Left lung (tissue), 10 donors: Measurements from ENCODE around the gene RFX7. TPM values are rescaled to one million over a fixed set of nuclear protein-coding genes. Genes with fewer than 3 reads are reported as not detected.

Experiments
- ATAC-seq: fragments of 200-7000 bp; cut with Tn5 transposase; one replicate; pipeline ENCODE4 v1.9.1; 2020; ENCODE audit warnings: moderate library complexity
- DNase-seq, 4 donors: peaks; one replicate each; pipeline ENCODE4 v3.0.0-alpha.2; 2013 to 2020
- H3K27ac ChIP-seq, 2 donors: fragments of 200-600 bp; sonication (generic) in 1 of 2; one replicate each; pipeline versions ENCODE4 v1.5.0 to v1.8.0; 2020 to 2021
- H3K27me3 ChIP-seq, 2 donors: fragments of 200-600 bp; sonication (generic) in 1 of 2; one replicate each; pipeline versions ENCODE4 v1.5.0 to v1.8.0; 2020 to 2021
- H3K36me3 ChIP-seq, 2 donors: fragments of 200-600 bp; sonication (generic) in 1 of 2; one replicate each; pipeline versions ENCODE4 v1.5.0 to v1.8.0; 2020 to 2021
- H3K4me1 ChIP-seq, 2 donors: fragments of 200-600 bp; one replicate each; pipeline ENCODE4 v1.8.0; 2021
- H3K4me3 ChIP-seq, 2 donors: fragments of 200-600 bp; sonication (generic) in 1 of 2; one replicate each; pipeline versions ENCODE4 v1.5.0 to v1.8.0; 2020 to 2021; ENCODE audit warnings: mild to moderate bottlenecking in 1 of 2
- H3K9me3 ChIP-seq, 2 donors: fragments of 200-600 bp; sonication (generic) in 1 of 2; one replicate each; pipeline versions ENCODE4 v1.5.0 to v1.8.0; 2020 to 2021
- intact Hi-C, 2 donors: fragments of 100-400 bp; cut with DNase I; formaldehyde crosslinking; loops; one replicate each; pipeline versions ENCODE4 v1.11.2 to v1.14.2; 2022
- polyA plus RNA-seq, 6 donors: library from polyadenylated mRNA; unstranded; fragments of 120-200 nt; gene quantifications; one replicate each; pipeline ENCODE4 v1.2.1, GENCODE V29; 2013; ENCODE audit not compliant: insufficient read length in 6 of 6
- total RNA-seq, 2 donors: library from RNA; stranded (reverse); fragmentation: NEBNext Ultra II Directional; extraction: Animal tissue kit (Norgen Biotek cat#: 25700); gene quantifications; one replicate each; pipeline ENCODE4 v1.2.1, GENCODE V29; 2021
- TF ChIP-seq, protein P1 (sequence below), 2 donors: fragments of 200-600 bp; sonication (generic) in 1 of 2; IDR thresholded peaks; one replicate each; pipeline versions ENCODE4 v1.5.0 to v1.8.0; 2021; ENCODE audit warnings: antibody characterized with exemption in 2 of 2
- donor health status: DM: no; HTN: yes; CAD: no.
- donor health status: DM: no; HTN: no; CAD: no.

Gene RFX7
- total and polyA plus RNA-seq, 8 donors = 16.7 to 28.1 (median 25.4) TPM

DNA sequence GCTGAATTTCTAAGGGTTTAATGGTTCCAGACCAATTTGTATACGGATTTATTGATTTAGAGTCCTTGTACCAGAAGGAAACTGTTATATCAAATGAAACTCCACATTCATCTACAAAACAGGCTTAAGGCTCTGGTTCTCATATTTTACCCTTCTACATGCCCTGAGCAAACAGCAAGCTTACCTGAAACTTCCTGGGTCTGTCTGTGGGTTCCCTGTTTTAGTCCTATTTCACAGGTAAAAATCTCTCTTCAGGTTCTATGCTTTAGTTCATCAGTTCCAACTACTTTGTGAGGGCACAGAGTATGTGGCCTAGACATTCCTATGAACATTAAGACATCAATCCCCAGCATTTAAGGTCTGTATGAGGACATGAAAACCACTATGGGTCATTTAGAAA is 57.7 kb downstream of the RFX7 start:
- no peaks in the 10 kb centered on the region for H3K36me3 ChIP-seq
- DNase-seq = no peak

DNA sequence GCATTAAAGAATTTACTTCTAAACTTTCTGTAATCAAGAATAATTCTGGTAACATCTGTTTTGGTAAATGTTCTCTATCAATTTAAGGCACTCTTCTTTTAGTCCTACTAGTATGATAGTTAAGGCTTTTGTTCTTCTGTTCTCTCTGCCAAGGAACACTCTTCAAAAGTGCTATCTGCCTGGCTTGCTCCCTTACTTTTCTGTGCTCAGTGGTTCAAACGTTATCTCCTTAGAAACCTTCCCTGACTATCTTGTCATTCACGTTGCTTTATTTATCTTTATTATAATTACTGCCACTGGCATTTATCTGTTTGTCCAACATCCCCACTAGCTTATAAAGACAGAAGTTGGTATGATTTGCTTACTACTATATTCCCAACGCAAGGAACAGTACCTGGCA is 59.2 kb downstream of the RFX7 start:
- Histone ChIP-seq H3K9me3 (peaks cover 0 to 2% of the 10 kb centered on the region in 2 donors), H3K4me3 (no peak overlapping the region), H3K27ac (no peak overlapping the region), H3K27me3 (no peaks in the 10 kb centered on the region), H3K36me3 (no peaks in the 10 kb centered on the region), H3K4me1 (peaks cover 0 to 10% of the 10 kb centered on the region in 2 donors)
- DNase-seq (no peak), ATAC-seq (no peak)
- intact Hi-C loops = no loop called here
- TF ChIP-seq, protein P1, sequence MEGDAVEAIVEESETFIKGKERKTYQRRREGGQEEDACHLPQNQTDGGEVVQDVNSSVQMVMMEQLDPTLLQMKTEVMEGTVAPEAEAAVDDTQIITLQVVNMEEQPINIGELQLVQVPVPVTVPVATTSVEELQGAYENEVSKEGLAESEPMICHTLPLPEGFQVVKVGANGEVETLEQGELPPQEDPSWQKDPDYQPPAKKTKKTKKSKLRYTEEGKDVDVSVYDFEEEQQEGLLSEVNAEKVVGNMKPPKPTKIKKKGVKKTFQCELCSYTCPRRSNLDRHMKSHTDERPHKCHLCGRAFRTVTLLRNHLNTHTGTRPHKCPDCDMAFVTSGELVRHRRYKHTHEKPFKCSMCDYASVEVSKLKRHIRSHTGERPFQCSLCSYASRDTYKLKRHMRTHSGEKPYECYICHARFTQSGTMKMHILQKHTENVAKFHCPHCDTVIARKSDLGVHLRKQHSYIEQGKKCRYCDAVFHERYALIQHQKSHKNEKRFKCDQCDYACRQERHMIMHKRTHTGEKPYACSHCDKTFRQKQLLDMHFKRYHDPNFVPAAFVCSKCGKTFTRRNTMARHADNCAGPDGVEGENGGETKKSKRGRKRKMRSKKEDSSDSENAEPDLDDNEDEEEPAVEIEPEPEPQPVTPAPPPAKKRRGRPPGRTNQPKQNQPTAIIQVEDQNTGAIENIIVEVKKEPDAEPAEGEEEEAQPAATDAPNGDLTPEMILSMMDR (IDR thresholded peaks at IDR 0.05) = no peak

More for the DNA sequence above, 57.7 kb downstream of the RFX7 start:
- intact Hi-C loops = no loop called here
- TF ChIP-seq, protein P1 (IDR thresholded peaks at IDR 0.05) = no peak
- H3K27ac ChIP-seq = no peak overlapping the region
- peaks cover 0 to 10% of the 10 kb centered on the region in 2 donors for H3K4me1 ChIP-seq
- H3K27me3 ChIP-seq = no peaks in the 10 kb centered on the region
- no peak overlapping the region for H3K4me3 ChIP-seq
- no peak for ATAC-seq
- peaks cover 0 to 2% of the 10 kb centered on the region in 2 donors for H3K9me3 ChIP-seq

DNA sequence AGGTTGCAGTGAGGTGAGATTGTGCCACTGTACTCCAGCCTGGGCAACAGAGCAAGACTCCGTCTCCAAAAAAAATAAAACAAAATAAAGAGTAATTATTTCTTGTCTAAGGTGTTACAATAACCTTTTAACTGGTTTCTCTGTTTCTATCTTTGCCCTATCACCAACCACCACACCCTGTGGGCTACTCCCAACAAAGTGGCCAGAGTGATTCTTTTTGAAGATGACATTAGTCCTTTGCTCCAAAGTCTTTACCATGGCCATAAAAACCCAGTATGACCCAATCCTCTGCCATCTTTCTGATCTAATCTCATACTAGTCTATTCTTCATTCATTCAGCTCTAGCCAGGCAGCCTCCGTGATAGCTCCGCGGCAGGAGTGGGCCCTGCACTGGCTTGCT is 62.8 kb downstream of the RFX7 start:
- TF ChIP-seq, protein P1 (IDR thresholded peaks at IDR 0.05) = no peak
- intact Hi-C loops = no loop called here

DNA sequence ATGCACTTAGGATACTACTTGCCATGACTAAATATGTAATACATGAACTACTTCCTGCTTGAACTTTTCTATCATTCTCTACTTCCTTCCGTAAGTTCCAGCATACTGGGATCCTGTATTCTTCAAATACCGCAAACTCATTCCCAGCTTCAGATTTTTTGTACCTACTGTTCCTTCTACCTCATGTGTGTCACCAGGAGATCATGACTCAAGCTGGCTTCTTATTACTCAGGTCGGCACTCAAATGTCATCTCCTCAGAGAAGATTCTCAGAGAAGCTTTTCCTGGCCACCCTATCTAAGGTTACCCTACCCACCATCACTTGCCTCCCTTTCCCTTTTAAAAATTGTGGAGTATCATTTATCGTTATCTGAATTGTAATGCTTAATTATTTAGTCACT is 66.7 kb downstream of the RFX7 start:
- no peaks in the 10 kb centered on the region for H3K27me3 ChIP-seq
- ATAC-seq (no peak), DNase-seq (no peak)
- intact Hi-C loops = no loop called here
- H3K36me3 ChIP-seq = peaks cover 0 to 7% of the 10 kb centered on the region in 2 donors
- no peaks in the 10 kb centered on the region for H3K4me1 ChIP-seq
- TF ChIP-seq, protein P1 (IDR thresholded peaks at IDR 0.05) = no peak
- H3K9me3 ChIP-seq = no peaks in the 10 kb centered on the region
- no peak overlapping the region for H3K27ac ChIP-seq
- H3K4me3 ChIP-seq = no peak overlapping the region

More for the DNA sequence above, 62.8 kb downstream of the RFX7 start:
- H3K4me3 ChIP-seq = no peak overlapping the region
- H3K4me1 ChIP-seq = no peaks in the 10 kb centered on the region
- H3K9me3 ChIP-seq = peaks cover 0 to 2% of the 10 kb centered on the region in 2 donors
- DNase-seq = no peak
- H3K27ac ChIP-seq = no peak overlapping the region
- no peak for ATAC-seq
- H3K36me3 ChIP-seq = no peaks in the 10 kb centered on the region
- no peaks in the 10 kb centered on the region for H3K27me3 ChIP-seq

DNA sequence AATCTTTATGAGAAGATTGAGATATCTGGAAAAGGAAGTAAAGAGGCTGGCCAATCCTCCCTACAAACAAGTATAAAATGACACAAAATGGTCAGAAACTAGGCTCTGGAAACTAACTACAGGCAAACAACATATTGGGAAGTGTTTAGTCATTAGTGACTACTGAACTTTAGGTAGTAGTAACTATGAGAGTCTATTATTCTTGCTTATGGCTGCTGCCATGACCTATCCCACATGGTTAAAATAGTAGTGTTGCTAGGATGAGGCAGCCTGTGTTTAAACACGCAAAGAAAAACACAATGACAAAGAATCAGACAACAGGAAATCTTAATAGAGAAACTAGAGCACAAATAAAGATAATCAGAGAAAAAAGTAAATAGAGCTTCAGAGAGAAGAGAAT is 67.9 kb downstream of the RFX7 start:
- TF ChIP-seq, protein P1 (IDR thresholded peaks at IDR 0.05) = no peak
- H3K4me3 ChIP-seq = no peak overlapping the region
- H3K27me3 ChIP-seq = no peaks in the 10 kb centered on the region
- no peak overlapping the region for H3K27ac ChIP-seq
- intact Hi-C loops = no loop called here
- no peak for ATAC-seq
- H3K36me3 ChIP-seq = peaks cover 0 to 11% of the 10 kb centered on the region in 2 donors
- DNase-seq = no peak
- no peaks in the 10 kb centered on the region for H3K9me3 ChIP-seq
- no peaks in the 10 kb centered on the region for H3K4me1 ChIP-seq
